Activated CD4-positive, alpha-beta T cell treated with anti-CD3 and anti-CD28 coated beads, Interleukin-2, amount 50 U/mL, for 1 hour (primary cell): Measurements from ENCODE around the gene C1orf232.
A peak's percentile ranks its signal among the peaks of the same experiment; 100 is the strongest.

ENCODE experiments used
- DNase-seq: peaks from one replicate; pipeline ENCODE4 v3.0.0-alpha.2; 2020

Gene C1orf232

GRCh38 chr1:26155370-26156284 is 13.1 kb downstream of the C1orf232 start:
- DNase-seq = no peak

DNA sequence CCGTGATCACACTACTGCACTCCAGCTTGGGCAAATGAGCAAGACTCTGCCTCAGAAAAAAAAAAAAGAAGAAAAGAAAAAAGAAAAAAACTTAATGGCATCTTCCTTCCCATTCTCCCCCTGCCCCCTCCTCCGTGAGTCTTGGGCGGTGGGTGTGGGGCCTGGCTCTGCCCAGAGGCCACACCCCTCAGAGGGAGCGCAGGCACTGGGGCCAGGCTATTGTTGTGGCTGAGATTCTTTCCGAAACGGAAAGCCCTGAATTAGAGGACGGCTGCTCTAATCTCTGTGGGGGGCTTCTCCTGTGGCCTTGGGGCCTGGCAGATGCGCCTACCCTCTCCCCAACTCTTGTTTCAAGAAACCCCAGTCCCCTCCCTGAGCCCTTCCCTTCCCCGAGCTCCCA is 14.0 kb downstream of the C1orf232 start:
- no peak for DNase-seq

DNA sequence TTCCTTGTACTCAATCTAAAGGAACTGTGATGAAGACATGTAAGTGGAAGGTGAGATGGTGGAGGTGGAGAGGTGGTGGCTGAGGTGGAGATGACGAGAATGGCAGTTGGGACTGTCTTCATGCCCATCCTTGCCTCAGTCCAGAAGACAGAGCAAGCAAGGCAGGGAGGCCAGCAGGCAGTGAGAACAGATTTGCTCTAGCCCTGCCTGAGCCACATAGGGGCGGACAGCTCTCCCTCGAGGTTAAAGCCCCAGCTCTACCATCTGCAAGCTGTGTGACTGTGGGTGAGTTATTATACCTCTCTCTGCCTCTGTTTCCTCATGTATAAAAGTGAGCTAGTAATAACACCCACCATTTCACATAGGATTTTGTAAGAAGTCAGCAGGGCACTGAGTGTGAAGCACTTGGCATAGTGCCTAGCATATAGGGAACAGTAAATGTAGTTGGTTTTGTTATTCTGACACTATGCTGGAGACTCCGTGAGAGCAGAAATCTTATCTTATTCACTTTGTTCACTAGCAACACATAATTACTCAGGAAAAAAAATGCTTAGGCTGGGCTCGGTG is 14.7 kb downstream of the C1orf232 start:
- no peak for DNase-seq

GRCh38 chr1:26148887-26149286 is 19.9 kb downstream of the C1orf232 start:
- DNase-seq = no peak

GRCh38 chr1:26145960-26146294 is 22.8 kb downstream of the C1orf232 start:
- no peak for DNase-seq

GRCh38 chr1:26145041-26145959 is 23.5 kb downstream of the C1orf232 start:
- DNase-seq = peak; percentile 70

GRCh38 chr1:26142159-26142558 is 26.6 kb downstream of the C1orf232 start:
- DNase-seq = no peak

DNA sequence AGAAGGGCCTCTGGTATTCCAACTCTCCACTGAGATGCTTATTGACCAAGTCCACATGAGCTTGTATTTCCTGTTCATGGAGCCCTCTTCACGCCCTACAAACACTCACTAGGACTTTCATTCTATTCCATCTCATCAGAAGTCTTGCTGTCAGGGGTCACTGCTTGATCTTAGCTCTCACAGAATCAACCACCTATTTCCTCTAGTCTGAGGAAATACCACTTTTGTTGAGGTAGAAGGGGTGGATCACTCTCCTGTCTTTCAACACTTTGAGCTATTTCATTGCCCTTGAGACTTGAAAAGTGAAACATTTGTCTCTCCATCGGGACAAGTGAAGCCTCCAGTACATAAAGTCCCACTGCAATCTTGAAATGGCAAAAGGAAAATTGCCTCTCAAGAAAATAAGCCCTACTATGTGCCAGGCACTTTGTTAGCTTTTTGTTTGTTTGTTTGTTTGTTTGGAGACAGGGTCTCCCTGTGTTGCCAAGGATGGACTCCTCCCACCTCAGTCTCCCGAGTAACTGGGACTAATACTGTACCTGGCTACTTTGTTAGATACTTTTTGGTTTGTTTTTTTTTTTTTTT is 29.7 kb downstream of the C1orf232 start:
- DNase-seq = no peak

DNA sequence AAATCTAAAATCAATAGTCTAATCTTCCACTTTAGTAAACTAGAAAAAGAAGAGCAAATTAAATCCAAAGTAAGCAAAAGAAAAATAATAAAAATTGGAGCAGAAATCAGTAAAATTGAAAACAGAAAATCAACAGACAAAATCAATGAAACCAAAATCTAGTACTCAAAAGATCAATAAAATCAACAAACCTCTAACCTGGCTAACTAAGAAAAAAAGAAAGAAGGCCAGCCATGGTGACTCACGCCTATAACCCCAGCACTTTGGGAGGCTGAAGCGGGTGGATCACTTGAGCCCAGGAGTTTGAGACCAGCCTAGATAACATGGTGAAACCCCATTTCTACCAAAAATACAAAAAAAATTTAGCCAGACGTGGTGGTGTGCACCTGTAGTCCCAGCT is 34.3 kb downstream of the C1orf232 start:
- no peak for DNase-seq

- DNase-seq = no peak
Observed at GRCh38 chr1:26132834-26133167, 36.0 kb downstream of the C1orf232 start.

- DNase-seq = no peak
Observed at GRCh38 chr1:26132128-26132833, 36.5 kb downstream of the C1orf232 start.

- DNase-seq = no peak
Observed at GRCh38 chr1:26130695-26131094, 38.1 kb downstream of the C1orf232 start.

DNA sequence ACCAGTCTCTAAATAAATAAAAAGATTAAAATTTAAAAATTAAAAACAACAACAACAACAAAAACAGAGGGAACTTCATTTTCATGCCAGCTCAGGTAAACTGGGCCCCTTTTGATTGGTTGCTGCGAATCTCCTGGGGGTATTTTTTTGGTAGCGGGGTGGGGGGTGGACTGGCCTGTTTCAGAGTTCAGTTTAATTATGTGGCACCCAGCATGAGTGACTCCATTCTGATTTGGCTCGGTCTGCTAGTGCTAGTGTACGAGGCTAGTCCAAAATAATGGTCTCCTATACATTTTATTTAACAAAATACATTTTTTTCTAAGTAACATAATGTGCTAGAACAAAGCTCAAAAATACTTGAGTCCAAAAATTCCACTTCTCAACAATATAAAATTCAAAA is 39.0 kb downstream of the C1orf232 start:
- no peak for DNase-seq

GRCh38 chr1:26127235-26128163 is 41.3 kb downstream of the C1orf232 start:
- no peak for DNase-seq

DNA sequence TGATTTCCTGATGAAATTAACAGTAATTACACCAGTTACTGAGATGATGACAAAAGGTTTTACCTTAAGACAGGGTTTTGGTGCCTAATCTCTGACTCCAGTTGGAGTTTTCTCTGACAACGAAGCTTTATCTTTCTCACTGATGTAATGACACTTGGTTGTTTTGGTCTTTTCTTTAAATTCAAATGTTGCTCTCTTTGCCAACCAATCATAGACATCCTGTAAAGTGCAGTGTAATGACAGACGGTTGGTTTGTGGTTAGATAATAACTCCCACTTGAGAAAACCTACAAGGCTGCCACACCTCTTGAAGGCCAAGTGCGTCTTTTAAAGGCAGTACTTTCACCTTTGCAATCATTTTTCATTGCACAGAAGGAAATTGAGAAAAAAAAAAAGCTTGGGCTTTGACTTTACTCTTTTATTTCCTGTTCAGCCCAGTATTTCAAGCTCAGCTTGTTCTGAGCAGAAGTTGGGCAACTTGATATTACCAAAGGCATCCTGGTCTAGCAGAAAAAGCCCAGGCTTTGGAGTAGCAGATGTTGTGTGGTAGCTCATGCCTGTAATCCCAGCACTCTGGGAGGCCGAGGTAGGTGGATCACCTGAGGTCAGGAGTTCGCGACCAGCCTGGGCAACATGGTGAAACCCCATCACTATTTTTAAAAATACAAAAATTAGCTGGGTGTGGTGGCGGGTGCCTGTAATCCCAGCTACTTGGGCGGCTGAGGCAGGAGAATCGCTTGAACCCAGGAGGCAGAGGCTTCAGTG is 42.3 kb downstream of the C1orf232 start:
- peak; percentile 29 for DNase-seq

DNA sequence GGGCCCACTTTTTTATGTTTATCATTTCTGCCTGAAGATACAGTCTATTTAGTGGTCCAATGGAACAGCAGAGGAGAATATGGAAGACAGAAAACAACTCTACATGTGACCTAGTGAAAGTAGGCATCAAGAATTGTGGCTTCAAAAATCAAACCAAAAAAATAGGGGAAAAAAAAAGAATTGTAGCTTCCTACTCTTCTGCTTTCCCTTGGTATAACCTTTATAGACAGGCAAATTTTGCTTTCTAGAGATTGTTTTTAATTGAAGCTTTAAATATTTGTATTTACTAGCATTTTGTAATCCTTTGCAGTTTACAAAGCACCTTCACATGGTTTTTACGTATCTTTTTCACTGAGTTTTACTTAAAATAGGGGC is 42.8 kb downstream of the C1orf232 start:
- DNase-seq = no peak

- no peak for DNase-seq
Observed at GRCh38 chr1:26125382-26125781, 43.4 kb downstream of the C1orf232 start.

- DNase-seq = no peak
Observed at GRCh38 chr1:26124418-26125331, 44.1 kb downstream of the C1orf232 start.
